GM19328 (cell line): ENCODE measurements around the gene ANAPC4.
A peak's percentile ranks its signal among the peaks of the same experiment; 100 is the strongest.

Source experiments
- ATAC-seq: cut with Tn5 transposase; IDR thresholded peaks from one replicate; pipeline ENCODE4 v1.9.1; 2021; ENCODE audit warnings: mild to moderate bottlenecking, moderate library complexity; ENCODE audit not compliant: unreplicated experiment

The ANAPC4 gene

GRCh38 chr4:25377572-25378436 is 741 bp downstream of the ANAPC4 start:
- peak; percentile 1 for ATAC-seq

GRCh38 chr4:25378437-25378743 is 1.3 kb downstream of the ANAPC4 start:
- no peak for ATAC-seq

DNA sequence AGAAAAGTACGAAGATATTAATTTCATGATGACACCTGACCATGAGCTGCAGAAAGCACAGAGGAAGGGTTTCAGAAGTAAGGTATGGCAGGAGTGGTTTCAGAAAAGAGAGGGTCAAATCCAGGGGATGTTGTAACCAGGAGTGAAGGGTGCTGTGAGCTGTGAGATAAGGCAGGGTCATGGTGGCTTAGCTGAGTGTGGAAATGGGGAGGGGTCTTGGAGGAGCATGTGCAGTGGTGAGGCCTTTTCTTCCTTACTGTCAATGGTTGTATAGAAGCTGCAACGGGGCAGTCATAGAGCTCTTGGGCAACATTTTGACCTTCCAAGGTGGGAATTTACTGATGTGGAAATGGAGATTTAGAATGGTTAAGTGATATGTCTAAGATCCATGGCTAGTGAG is 2.5 kb downstream of the ANAPC4 start:
- ATAC-seq, result no peak

- no peak for ATAC-seq
These were observed 6.6 kb downstream of the ANAPC4 start for GRCh38 chr4:25383647-25384046.

GRCh38 chr4:25386926-25387325 is 9.9 kb downstream of the ANAPC4 start:
- no peak for ATAC-seq

DNA sequence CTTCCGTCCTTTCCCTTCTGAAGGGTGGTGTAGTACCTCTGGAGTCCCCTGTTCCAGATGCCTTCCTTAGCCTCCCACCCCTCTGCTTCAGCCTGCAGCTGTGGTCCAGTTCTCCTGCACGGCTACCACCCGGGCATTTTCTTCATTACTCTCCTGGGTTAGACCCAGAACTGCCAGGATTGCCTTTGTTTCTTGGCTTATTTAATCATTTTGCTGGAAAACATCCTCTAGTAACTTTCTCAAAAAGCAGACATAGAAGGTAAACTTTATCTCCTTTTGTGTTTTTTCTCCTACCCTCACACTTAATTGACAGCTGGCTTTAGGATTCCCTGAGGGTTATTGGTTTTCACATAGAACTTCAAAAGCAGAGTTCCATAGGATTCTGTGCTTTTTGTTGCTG is 20.2 kb downstream of the ANAPC4 start:
- no peak for ATAC-seq

DNA sequence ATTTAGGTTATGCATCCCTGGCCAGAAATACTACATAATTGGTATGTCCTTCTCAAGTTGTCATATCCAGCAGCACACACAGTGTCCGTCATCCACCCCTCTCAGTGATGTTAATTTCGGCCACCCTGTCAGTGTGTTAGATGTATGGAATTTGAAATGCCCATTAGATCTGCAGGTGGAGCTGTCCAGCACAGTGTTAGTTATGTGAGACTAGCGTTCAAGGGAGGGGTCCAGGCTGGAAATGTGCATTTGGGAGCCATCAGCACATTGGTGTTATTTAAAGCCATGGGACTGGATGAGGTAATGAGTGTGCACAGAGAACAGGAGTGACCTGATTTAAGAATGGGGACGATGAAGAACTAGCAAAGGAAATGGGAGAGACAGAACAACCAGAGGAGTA is 22.4 kb downstream of the ANAPC4 start:
- ATAC-seq, result no peak

DNA sequence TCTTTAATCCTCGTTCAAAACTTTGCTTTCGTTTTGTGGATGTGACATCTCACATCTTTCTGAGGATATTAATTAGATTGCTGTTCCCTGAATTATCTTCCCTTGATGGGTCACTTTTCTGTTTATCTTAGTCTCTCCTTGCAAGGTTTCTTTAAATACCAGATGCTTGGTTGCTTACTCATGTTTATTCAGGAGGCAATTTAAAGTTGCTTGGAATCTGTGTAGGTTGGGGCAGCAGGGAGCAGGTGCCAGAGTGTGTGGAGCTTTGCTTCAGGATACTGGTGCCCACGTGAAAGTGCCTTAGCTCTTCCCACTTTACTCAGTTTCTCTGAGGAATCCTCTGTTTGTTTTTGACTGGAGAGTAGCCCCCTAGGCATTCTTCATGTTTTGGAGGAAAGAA is 24.0 kb downstream of the ANAPC4 start:
- ATAC-seq, result no peak

DNA sequence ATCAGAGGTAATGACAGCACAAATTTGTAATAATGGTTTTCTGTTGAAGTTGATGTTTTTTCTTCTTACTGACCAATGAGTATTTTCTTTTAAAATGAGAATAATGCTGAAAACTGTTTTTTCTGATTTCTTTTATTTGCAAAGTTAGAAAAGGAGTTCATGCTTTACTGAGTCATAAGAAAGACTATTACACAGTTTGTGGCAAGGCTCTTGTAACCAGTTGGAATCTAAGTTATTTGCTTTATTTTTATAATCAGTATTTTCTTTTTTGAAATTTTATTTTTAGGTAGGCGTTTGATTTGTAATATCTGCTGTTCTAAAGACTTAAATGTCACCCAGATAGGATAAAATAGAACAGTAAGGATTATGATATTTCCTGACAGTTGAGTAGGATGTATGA is 25.5 kb downstream of the ANAPC4 start:
- no peak for ATAC-seq

DNA sequence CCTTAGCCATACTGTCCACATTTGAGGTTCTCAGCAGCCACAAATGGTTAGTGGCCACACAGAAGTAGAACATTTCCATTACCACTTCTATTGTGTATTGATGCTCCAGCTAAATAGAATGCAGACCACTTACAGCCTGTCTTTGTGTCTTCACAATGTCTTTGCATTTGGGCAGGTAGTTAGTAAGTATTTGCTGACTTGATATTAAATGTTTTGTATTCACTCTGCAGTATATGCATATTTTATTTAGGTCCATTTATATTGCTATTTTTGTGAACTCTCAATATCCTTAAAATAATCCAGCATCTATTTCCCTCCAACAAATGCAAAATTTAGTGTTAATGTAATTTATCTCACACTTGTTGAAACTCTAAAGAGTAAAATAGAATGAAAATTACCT is 26.6 kb downstream of the ANAPC4 start:
- ATAC-seq, result no peak

DNA sequence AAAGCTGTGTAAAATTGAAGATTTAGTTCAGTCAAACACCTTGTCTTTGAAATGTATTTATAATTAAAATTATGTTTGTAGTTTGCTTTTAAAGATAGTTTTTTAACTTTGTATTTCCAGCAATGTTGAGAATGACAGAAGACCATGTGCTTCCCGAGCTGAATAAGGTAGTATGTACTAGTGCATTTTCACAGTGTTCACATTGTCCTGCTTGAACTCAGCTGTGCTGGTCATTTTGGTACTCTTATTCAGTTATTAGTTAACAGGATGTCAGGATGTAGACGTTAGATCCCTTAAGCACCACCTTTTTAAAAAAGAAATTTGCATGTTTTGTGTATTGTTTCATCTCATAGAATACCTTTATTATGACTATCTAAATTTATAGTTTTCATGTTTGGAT is 28.4 kb downstream of the ANAPC4 start:
- ATAC-seq, result no peak

- no peak for ATAC-seq
These were observed 29.1 kb downstream of the ANAPC4 start for GRCh38 chr4:25406081-25406692.

DNA sequence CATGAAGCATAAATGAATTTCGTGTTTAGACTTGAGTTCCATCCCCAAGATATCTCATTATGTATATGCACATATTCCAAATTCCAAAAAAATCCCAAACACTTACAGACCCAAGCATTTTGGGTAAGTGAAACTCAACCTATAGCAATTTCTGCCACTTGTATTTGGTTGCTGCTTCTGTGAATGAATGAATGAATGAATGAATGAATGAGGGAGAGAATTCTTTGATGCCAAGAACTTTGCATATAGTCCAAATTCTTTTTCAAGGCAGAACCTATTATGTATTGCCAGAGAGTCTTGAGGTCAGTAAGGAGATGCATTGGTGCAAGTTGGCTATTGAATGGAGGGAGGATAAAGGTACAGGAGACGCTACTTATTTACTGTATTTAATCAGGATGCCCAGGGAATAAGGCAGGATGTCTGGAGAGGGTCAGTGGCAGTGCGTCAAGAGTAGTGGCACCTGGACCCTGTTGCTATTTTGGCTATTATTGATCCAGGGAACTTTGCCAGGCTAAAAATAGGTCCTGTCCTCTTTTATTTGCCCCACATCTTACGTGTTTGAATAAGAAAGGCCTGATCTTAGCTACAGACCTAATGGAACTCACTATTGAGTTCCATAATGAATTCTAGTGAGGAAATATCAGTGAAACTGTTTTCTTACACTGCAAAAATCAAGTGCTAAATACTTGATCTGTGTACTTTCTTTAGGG is 33.9 kb downstream of the ANAPC4 start:
- no peak for ATAC-seq

DNA sequence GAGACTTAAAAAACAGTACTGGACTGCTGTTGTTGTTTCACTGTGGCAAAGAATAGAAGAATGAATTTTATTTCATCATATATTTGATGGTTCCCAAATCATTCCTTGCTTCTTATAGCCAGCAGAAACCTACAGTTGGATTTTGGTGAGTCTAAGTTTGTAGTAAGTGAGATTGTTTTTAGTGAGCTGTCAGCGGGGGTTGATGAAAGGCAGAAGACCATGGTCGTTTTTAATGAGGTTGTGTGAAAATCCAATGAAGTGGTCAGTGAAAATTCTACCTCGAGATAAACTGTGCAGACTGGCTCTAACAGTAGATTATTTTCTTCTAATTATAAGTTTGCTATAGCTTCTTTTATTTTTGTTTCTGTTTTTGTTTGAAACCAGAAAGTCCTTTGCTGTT is 36.2 kb downstream of the ANAPC4 start:
- no peak for ATAC-seq

DNA sequence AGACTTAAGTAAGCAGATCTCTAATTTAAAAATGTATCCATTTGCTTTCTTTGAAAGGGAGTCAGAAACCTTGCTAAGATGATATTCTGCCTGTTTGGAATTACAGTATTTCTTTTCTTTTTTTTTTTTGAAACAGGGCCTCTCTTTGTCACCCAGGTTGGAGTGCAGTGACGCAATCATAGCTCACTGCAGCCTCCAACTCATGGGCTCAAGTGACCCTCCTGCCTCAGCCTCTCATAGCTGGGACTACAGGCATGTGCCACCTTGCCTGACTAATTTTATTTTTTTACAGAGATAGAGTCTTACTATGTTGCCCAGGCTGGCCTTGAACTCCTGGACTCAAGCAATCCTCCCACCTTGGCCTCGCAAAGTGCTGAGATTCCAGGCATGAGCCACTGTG is 40.0 kb downstream of the ANAPC4 start:
- no peak for ATAC-seq

GRCh38 chr4:25420931-25421330 is 43.9 kb downstream of the ANAPC4 start:
- no peak for ATAC-seq

- no peak for ATAC-seq
These were observed 44.9 kb downstream of the ANAPC4 start for GRCh38 chr4:25421816-25422525.

- no peak for ATAC-seq
These were observed 46.5 kb downstream of the ANAPC4 start for GRCh38 chr4:25423548-25423947.

DNA sequence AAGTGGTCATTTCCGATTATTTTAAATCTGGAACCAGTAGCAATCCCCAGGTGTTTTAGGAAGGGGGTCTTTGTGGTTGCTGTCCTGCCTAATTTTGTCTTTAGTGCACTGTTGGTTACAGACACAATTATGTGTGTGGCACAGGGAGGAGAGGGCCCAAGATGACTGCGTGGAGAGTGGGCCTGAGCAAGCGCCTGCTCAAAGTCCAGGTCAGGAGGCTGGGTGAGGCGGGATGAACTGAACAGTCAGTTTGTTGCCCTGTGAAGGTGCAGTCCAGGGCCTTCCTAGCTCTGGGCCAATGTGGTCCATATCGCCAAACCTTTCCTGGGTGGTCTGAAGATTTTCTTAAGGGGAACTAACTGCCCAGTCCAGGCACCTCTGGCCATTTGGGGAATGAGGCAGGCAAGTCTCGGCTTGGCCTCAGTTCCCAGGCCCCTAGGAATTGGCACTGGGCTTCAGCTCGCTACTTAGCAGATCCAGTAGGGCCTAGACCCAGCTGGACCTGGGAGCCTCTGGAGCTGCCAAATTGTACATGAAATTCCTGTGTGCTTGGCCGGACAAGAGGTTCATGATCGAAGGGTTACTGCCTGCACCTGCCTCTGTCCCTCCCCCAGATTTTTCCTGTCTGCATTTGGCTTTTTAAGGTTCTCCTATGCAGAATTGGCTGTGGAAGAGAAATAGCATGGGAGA is 47.6 kb downstream of the ANAPC4 start:
- no peak for ATAC-seq

DNA sequence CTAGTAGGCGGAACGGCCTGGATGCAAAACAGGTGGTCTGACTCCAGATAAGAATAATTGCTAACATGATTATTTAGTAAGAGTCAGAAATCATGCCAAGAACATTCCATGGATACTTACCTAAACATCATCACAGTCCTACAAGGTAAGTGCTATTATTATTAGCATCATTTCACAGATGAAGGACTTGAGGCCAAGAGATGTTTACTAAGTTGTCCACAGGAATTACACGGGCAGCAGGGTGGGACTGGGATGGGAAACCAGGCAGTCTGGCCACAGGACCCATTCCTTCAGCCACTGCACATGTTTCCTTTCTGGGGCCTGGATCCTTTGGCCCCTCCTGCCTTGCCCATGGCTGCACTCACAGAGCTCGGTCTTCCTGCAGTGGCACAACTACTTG is 48.3 kb downstream of the ANAPC4 start:
- ATAC-seq, result no peak

GRCh38 chr4:25427871-25428270 is 50.8 kb downstream of the ANAPC4 start:
- no peak for ATAC-seq
